ENCODE measurements around the gene RGPD6.
"Not testable (repeated sequence)": the region's sequence is repeated elsewhere in the genome, so short reads cannot be mapped to it uniquely, and the experiment has no call there.

RGPD6 gene

DNA sequence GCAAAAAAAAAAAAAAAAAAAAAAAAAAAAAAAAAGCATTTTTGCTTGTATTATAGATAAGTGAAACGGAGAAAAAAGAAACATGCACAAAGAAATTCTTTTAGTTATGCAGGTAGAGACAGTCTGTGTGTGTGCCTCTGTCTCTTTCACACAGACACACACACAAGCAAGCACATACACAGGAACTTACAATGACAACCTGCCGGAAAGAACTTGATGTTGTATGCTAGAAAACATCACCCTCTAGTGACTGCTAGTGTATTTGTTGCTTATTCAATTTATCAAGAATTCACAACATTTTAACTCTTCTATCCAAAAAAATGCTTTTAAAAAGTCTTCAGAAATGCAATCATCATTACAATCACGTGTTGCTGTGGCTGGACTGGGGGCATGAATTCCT lies 95.8 kb downstream of the RGPD6 start:
- not testable (repeated sequence) for DNase-seq (ENCODE audit: low read depth, low spot score)

DNA sequence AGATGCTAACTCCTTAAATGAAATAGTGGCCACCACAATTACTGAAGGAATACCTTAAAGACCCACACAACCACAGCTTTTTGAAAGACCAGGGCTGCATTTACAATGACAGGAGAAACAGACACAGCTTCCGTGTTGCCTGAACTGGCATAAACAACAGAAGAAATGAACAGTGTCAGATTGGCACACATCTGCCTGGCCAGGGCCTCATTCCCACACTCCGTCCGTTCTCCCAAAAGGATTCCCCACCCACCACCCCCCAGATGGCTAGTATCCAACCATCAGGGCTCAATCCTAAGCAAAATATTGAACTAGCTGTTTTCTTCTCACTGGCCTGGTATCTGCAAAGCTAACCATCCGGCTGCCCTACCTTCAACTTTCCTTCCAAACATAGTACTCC lies 96.9 kb downstream of the RGPD6 start:
- not testable (repeated sequence) for DNase-seq (ENCODE audit: low read depth, low spot score)

DNA sequence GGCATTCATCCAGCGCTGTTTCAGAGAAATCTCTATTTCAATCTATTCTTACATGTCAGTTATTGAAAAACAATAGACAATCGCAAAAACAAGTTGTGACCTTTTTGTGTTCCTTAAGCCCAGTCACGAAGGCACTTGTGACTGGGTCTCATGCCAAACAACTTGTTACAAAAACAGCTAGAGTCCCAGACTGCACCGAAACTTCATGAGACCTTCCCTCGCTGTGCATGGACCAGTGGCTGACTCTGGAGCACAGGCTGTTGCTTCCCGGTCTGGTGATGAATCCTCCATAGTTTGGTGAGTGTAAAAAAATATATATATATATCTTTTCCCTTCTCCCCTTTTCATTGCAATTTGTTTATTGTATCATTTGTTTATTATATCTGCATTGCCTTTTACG lies 99.7 kb downstream of the RGPD6 start:
- DNase-seq (ENCODE audit: low read depth, low spot score), result not testable (repeated sequence)

- DNase-seq (ENCODE audit: low read depth, low spot score), result not testable (repeated sequence)
Measured at GRCh38 chr2:110476952-110477351, 100.1 kb downstream of the RGPD6 start.

DNA sequence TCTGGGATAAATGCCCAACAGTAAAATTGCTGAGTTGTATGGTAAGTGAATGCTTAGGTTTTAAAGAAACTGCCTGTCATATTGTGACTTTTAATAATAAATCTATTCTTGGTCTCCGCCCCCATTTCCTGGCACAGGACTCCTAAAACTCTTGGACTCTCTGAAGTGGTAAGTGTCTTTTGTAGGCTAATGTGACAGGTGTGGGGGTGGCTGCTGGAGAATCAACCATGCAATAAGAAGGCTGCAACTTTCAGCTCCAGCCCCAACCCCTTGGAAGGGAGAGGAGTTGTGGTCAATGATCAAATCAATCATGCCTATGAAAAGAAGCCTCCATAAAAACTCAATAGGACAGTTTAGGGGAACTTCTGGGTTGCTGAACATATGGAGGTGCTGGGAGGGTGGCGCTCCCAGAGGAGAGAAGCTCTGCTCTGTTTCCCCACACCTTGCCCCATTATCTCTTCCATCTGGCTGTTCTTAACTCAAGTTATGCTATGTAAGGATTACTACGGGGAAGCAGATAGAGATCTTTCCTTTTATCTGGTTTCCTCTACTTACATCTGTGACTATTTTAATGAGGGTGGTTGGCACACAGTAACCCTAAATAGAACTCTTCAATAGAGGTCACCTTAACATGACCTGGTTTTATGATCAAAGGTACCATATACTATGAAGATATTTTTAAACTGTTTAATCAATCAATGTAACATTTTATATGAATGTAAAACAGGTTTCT lies 101.2 kb downstream of the RGPD6 start:
- DNase-seq (ENCODE audit: low read depth, low spot score), result not testable (repeated sequence)

DNA sequence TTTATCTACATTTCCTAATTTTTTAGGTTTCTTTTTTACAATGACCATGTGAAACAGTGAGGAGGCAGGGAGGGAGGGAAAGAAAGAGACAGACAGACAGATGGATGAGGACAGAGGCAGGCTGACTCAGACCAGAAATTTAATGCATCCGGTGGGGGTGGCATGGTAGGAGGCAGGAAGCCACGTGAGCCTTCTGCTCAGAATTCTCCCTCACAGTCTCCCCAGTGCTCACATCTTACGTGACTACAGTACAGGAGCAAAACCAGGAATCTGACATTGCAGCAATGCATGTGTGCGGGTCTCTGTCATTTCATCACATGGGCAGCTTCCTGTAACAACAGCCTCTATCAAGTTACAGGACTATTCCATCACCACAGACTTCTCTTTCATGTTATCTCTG lies 102.1 kb downstream of the RGPD6 start:
- DNase-seq (ENCODE audit: low read depth, low spot score), result not testable (repeated sequence)

- DNase-seq (ENCODE audit: low read depth, low spot score), result not testable (repeated sequence)
Measured at GRCh38 chr2:110473059-110473358, 104.0 kb downstream of the RGPD6 start.

DNA sequence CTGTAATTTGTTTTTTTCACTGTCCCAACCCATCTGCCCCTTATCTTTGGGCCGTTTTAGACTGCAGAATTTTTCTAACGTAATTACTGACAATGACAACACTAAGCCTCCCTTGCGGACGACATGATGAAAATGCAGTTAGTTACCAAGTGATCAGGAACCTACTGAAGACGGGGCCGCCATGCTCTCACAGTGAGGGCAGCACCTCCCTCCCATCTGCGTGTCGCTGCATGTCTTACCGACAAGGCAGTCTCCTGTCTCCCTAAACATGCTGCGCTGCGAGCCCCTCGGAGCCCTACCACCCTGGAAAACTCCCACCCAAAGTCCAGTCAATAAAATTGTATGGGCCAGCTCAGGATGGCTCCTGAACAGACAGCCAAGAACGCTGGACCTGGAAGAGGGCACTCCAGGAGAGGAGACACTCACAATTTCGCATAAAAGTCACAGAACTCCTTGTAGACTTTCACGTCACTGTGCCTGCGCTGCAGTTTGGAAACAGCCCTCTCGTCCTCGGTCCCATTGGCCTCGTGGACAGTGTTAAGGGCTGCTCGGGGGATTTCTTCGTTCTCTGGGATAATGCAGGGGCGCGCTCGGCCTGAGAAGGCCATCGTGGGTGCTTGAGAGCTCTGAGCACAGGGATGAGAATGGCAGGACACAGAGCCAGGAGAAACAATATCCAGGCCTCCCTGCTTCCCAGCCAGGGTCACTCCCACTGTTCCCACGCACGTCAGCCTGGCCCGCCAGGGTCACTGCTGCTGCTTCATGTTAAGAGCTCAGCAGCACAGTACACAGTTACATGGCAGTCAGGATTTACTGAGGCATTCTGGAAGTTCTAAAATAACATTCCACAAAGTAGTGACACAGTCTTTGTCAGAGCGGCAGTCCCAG lies 104.6 kb downstream of the RGPD6 start, which contains the start of gene LIMS4:
Gene LIMS4, minus strand, starts transcription at position 646 of the 888 bp plus-strand sequence. Its CDS starts 38 bp downstream, at position 608.
- DNase-seq (ENCODE audit: low read depth, low spot score), result not testable (repeated sequence)

- DNase-seq (ENCODE audit: low read depth, low spot score), result not testable (repeated sequence)
Measured at GRCh38 chr2:110468921-110469320, 108.1 kb downstream of the RGPD6 start.

DNA sequence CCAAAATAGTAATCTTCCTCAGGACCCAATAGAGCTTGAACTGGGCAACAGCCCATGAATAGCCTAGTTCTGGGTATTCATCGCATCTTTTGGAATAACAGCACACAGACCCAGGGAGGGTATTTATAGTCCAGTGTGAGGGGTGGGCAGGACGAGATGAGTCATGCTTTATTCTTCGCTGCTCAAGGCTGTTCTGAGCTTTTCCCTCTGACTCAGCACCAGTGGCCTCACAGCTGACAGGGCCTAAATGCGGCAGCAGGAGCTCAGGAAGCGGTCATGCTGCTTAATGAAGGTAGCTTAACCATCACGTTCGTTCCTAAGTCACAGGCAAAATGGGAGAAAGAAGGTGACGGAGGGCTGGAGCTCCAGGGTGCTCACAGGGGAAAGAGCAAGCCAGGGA lies 111.7 kb downstream of the RGPD6 start:
- DNase-seq (ENCODE audit: low read depth, low spot score), result not testable (repeated sequence)

All from iPS DF 19.7 (cell line).